ENCODE data around the gene SCN5A. TPM values are rescaled to one million over a fixed set of nuclear protein-coding genes. Genes with fewer than 3 reads are reported as not detected.

SCN5A gene
- total RNA-seq, 1 experiment from 2014 or later: 4.7 TPM

DNA sequence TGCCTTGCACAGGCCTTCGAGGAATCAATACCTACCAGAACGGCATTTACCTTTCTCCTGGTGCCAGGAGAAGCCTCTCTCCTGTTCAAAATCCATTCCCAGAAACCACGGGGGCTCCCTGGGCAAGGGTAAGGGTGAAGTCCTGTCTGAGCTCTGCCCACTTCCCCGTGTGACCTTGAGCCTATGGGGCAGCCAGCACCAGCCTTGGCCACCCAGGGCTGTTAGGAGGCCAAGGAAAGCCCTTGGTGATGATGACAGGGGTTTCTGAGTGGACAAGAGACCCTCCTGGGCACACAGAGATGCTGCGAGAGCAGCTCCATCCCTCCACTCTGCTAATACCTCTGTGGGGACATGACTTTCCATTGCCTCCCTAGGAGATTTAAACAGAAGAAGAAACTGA, 5.9 kb downstream of the SCN5A start:
- Histone ChIP-seq H3K4me2 (no peak overlapping the region), H3K79me2 (ENCODE audit: low read depth) (no peaks in the 10 kb centered on the region), H3K9me3 (ENCODE audit: insufficient read depth, low read depth) (no peaks in the 10 kb centered on the region), H3K27ac (no peak overlapping the region), H4K20me1 (ENCODE audit: insufficient read depth) (no peaks in the 10 kb centered on the region), H3K9me2 (ENCODE audit: insufficient read depth) (no peaks in the 10 kb centered on the region), H3K4me1 (replicated peaks; ENCODE audit: insufficient read depth) (no peaks in the 10 kb centered on the region), H3K36me3 (ENCODE audit: low read depth) (no peaks in the 10 kb centered on the region), H2AFZ (no peak overlapping the region), H3K27me3 (ENCODE audit: insufficient read depth, low read depth) (peaks cover 60% of the 10 kb centered on the region), H3K4me3 (no peak overlapping the region), H3F3A (ENCODE audit: insufficient read depth, low read depth) (no peaks in the 10 kb centered on the region)
- ChIA-PET POLR2A (ENCODE audit: unreplicated experiment) (interaction anchor here (0.6 kb wide), 1 partner anchor 761 kb away, joined by 7 read pairs; no protein-coding TSS in a partner anchor), CTCF (no interaction called here)
- intact Hi-C loops (cut with micrococcal nuclease; ENCODE audit: unreplicated experiment): no loop called here
- DNase-seq: no peak
- TF ChIP-seq EZH2 (IDR thresholded peaks at IDR 0.05; ENCODE audit: low read depth) (no peak), CTCF (conservative IDR thresholded peaks at IDR 0.05) (no peak)
- BruUV-seq (replicated peaks): no TSS peak

GRCh38 chr3:38643090-38643489, 6.4 kb downstream of the SCN5A start:
- Histone ChIP-seq H3K36me3 (ENCODE audit: low read depth) (no peaks in the 10 kb centered on the region), H3K9me2 (ENCODE audit: insufficient read depth) (no peaks in the 10 kb centered on the region), H3K4me3 (no peak overlapping the region), H4K20me1 (ENCODE audit: insufficient read depth) (no peaks in the 10 kb centered on the region), H3K9me3 (ENCODE audit: insufficient read depth, low read depth) (no peaks in the 10 kb centered on the region), H3F3A (ENCODE audit: insufficient read depth, low read depth) (no peaks in the 10 kb centered on the region), H3K27ac (no peak overlapping the region), H3K27me3 (ENCODE audit: insufficient read depth, low read depth) (peaks cover 60% of the 10 kb centered on the region), H3K4me2 (no peak overlapping the region), H3K79me2 (ENCODE audit: low read depth) (no peaks in the 10 kb centered on the region), H3K4me1 (replicated peaks; ENCODE audit: insufficient read depth) (no peaks in the 10 kb centered on the region), H2AFZ (no peak overlapping the region)
- DNase-seq: no peak
- intact Hi-C loops (cut with micrococcal nuclease; ENCODE audit: unreplicated experiment): no loop called here
- ChIA-PET CTCF (interaction anchor here (0.6 kb wide), 1 partner anchor 626 kb away, joined by 3 read pairs; no protein-coding TSS in a partner anchor), POLR2A (ENCODE audit: unreplicated experiment) (interaction anchor here (0.6 kb wide), 1 partner anchor 761 kb away, joined by 7 read pairs; no protein-coding TSS in a partner anchor)
- TF ChIP-seq CTCF (conservative IDR thresholded peaks at IDR 0.05) (no peak), EZH2 (IDR thresholded peaks at IDR 0.05; ENCODE audit: low read depth) (no peak)
- no TSS peak for BruUV-seq (replicated peaks)

DNA sequence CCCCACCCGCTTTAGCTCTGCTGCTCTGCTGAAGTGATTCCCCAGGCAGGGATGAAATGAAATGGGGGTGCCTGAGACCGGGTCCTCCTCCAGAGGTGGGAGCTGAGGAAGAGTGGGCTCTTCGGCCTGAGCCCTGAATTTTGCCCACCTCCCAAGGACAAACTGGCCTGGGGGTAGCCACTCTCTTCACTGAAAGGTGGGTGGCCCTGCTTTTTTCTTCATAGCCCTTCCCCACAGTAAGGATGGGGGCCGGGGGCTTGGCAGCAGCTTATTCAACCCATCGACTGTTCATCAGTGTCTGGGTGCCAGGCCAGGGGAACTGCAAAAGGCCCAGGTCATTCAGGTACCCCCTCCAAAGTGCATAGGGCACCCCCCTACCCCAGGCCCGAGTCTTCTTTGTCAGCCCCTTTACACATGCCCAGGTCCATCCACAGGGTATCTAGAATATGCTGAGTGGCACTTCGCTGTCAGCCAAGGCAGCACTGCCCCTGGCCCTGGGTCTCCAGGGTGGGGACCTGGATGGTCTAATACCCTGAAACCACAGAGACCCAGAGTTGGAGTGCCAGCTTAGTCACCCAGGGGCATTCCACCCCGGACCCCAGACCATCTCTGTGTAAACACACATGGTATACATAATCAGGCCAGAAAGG, 7.9 kb downstream of the SCN5A start:
- H3F3A ChIP-seq (ENCODE audit: insufficient read depth, low read depth): no peaks in the 10 kb centered on the region
- no peaks in the 10 kb centered on the region for H3K79me2 ChIP-seq (ENCODE audit: low read depth)
- no peak overlapping the region for H3K4me2 ChIP-seq
- no TSS peak for BruUV-seq (replicated peaks)
- no peaks in the 10 kb centered on the region for H3K4me1 ChIP-seq (replicated peaks; ENCODE audit: insufficient read depth)
- POLR2A ChIA-PET (ENCODE audit: unreplicated experiment): no interaction called here
- no peak for DNase-seq
- TF ChIP-seq EZH2 (IDR thresholded peaks at IDR 0.05; ENCODE audit: low read depth) (no peak), CTCF (conservative IDR thresholded peaks at IDR 0.05) (no peak)
- no peak overlapping the region for H3K4me3 ChIP-seq
- intact Hi-C loops (cut with micrococcal nuclease; ENCODE audit: unreplicated experiment): no loop called here
- H3K27me3 ChIP-seq (ENCODE audit: insufficient read depth, low read depth): peaks cover 60% of the 10 kb centered on the region
- H3K27ac ChIP-seq: no peak overlapping the region
- no peaks in the 10 kb centered on the region for H3K9me3 ChIP-seq (ENCODE audit: insufficient read depth, low read depth)
- CTCF ChIA-PET: no interaction called here
- no peak overlapping the region for H2AFZ ChIP-seq
- H3K9me2 ChIP-seq (ENCODE audit: insufficient read depth): no peaks in the 10 kb centered on the region
- H3K36me3 ChIP-seq (ENCODE audit: low read depth): no peaks in the 10 kb centered on the region
- no peaks in the 10 kb centered on the region for H4K20me1 ChIP-seq (ENCODE audit: insufficient read depth)

Measured in PC-9 (cell line).